SK-N-SH treated with all-trans-retinoic acid at 6 μM for 48 hours (cell line): Measurements from ENCODE around the gene PER1.

Experiments used
- ATAC-seq: fragments of 200-7000 bp; cut with Tn5 transposase; 3 replicates; pipeline ENCODE4 v1.9.1; 2020; ENCODE audit warnings: mild to moderate bottlenecking, moderate library complexity
- ARNTL ChIP-seq: fragments of 450-650 bp; formaldehyde crosslinking; IDR thresholded peaks from 2 replicates; pipeline ENCODE4 v1.5.0; 2020; ENCODE audit warnings: low read depth, mild to moderate bottlenecking, moderate library complexity, borderline replicate concordance
- BACH2 ChIP-seq: fragments of 250-450 bp; sonication (Bioruptor Pico); IDR thresholded peaks from 2 replicates; pipeline ENCODE4 v1.9.0; 2021; ENCODE audit warnings: mild to moderate bottlenecking, borderline replicate concordance
- CREB5 ChIP-seq: fragments of 250-450 bp; sonication (Bioruptor Pico); IDR thresholded peaks from 2 replicates; pipeline ENCODE4 v1.5.1; 2020; ENCODE audit warnings: low read depth, mild to moderate bottlenecking, moderate library complexity
- CSRNP3 ChIP-seq: fragments of 250-450 bp; sonication (Bioruptor Pico); IDR thresholded peaks from 2 replicates; pipeline ENCODE4 v1.5.1; 2021; ENCODE audit warnings: mild to moderate bottlenecking, moderate library complexity
- GLIS3 ChIP-seq: fragments of 250-450 bp; sonication (Bioruptor Pico); IDR thresholded peaks from 2 replicates; pipeline ENCODE4 v1.5.0; 2020; ENCODE audit warnings: mild to moderate bottlenecking, moderate library complexity
- ISL1 ChIP-seq: fragments of 250-450 bp; sonication (Bioruptor Pico); IDR thresholded peaks from 2 replicates; pipeline ENCODE4 v2.1.2; 2022; ENCODE audit warnings: mild to moderate bottlenecking, moderate library complexity
- PATZ1 ChIP-seq: fragments of 250-450 bp; sonication (Bioruptor Pico); IDR thresholded peaks from 2 replicates; pipeline ENCODE4 v1.8.0; 2020; ENCODE audit warnings: mild to moderate bottlenecking, moderate library complexity, borderline replicate concordance
- PPARA ChIP-seq: fragments of 250-450 bp; sonication (Bioruptor Pico); IDR thresholded peaks from 2 replicates; pipeline ENCODE4 v1.5.0; 2020; ENCODE audit warnings: mild to moderate bottlenecking, borderline replicate concordance
- RARB ChIP-seq: fragments of 250-450 bp; sonication (Bioruptor Pico); IDR thresholded peaks from 2 replicates; pipeline ENCODE4 v1.8.0; 2021; ENCODE audit warnings: mild to moderate bottlenecking, moderate library complexity
- SNAI2 ChIP-seq: fragments of 250-450 bp; sonication (Bioruptor Pico); IDR thresholded peaks from 2 replicates; pipeline ENCODE4 v1.5.0; 2020; ENCODE audit warnings: mild to moderate bottlenecking, moderate library complexity
- TCF4 ChIP-seq: fragments of 250-450 bp; sonication (Bioruptor Pico); IDR thresholded peaks from 2 replicates; pipeline ENCODE4 v1.8.0; 2021; ENCODE audit warnings: mild to moderate bottlenecking, moderate library complexity, borderline replicate concordance
- TOX ChIP-seq: fragments of 250-450 bp; sonication (Bioruptor Pico); IDR thresholded peaks from 2 replicates; pipeline ENCODE4 v1.8.0; 2021; ENCODE audit warnings: mild to moderate bottlenecking, moderate library complexity, borderline replicate concordance
- TSHZ2 ChIP-seq: fragments of 250-450 bp; sonication (Bioruptor Pico); IDR thresholded peaks from 2 replicates; pipeline ENCODE4 v1.5.0; 2020; ENCODE audit warnings: mild to moderate bottlenecking, moderate library complexity
- ZC3H10 ChIP-seq: fragments of 250-450 bp; sonication (Bioruptor Pico); IDR thresholded peaks from 2 replicates; pipeline ENCODE4 v1.5.1; 2021; ENCODE audit warnings: mild to moderate bottlenecking, moderate library complexity
- ZFP3 ChIP-seq: fragments of 250-450 bp; sonication (Bioruptor Pico); IDR thresholded peaks from 2 replicates; pipeline ENCODE4 v1.5.0; 2020; ENCODE audit warnings: mild to moderate bottlenecking, moderate library complexity
- ZFP30 ChIP-seq: fragments of 450-650 bp; formaldehyde crosslinking; IDR thresholded peaks from 2 replicates; pipeline ENCODE4 v1.5.0; 2022; ENCODE audit warnings: mild to moderate bottlenecking, moderate library complexity
- ZNF565 ChIP-seq: fragments of 450-650 bp; formaldehyde crosslinking; conservative IDR thresholded peaks from 2 replicates; pipeline ENCODE4 v1.5.0; 2020; ENCODE audit warnings: low read depth, mild to moderate bottlenecking, moderate library complexity
- ZNF70 ChIP-seq: fragments of 450-650 bp; formaldehyde crosslinking; IDR thresholded peaks from 2 replicates; pipeline ENCODE4 v1.5.0; 2020; ENCODE audit warnings: mild to moderate bottlenecking, moderate library complexity
- ZNF8 ChIP-seq: fragments of 450-650 bp; formaldehyde crosslinking; IDR thresholded peaks from 2 replicates; pipeline ENCODE4 v1.5.0; 2020; ENCODE audit warnings: mild to moderate bottlenecking, moderate library complexity

PER1 gene

GRCh38 chr17:8144401-8145231 lies 7.6 kb downstream of the PER1 start:
- ATAC-seq, result no peak; the same call in 2 of the 3 replicates

GRCh38 chr17:8143581-8144400 lies 8.4 kb downstream of the PER1 start:
- no peak for ATAC-seq
- TF ChIP-seq CSRNP3 (CRISPR knock-in tag), result no peak
- no peak for TF ChIP-seq ZC3H10 (CRISPR knock-in tag)
- no peak for TF ChIP-seq PATZ1 (CRISPR knock-in tag)
- no peak for TF ChIP-seq TOX (CRISPR knock-in tag)
- TF ChIP-seq ISL1 (CRISPR knock-in tag), result no peak
- TF ChIP-seq CREB5 (CRISPR knock-in tag), result no peak
- TF ChIP-seq TCF4 (CRISPR knock-in tag), result no peak
- no peak for TF ChIP-seq ZFP30 (CRISPR knock-in tag)
- no peak for TF ChIP-seq PPARA
- no peak for TF ChIP-seq RARB (CRISPR knock-in tag)

More at GRCh38 chr17:8144401-8145231, 7.6 kb downstream of the PER1 start:
- TF ChIP-seq TCF4 (CRISPR knock-in tag) (no peak), SNAI2 (CRISPR knock-in tag) (no peak)
- TF ChIP-seq, all 23 proteins: peak for 0

GRCh38 chr17:8142887-8143580 lies 9.2 kb downstream of the PER1 start:
- no peak for TF ChIP-seq ZNF565
- no peak for TF ChIP-seq GLIS3
- no peak for TF ChIP-seq ZC3H10 (CRISPR knock-in tag)
- no peak for TF ChIP-seq CREB5 (CRISPR knock-in tag)
- ATAC-seq, result no peak

- ATAC-seq, result no peak
- TF ChIP-seq ZNF70 (CRISPR knock-in tag), result no peak
- no peak for TF ChIP-seq ZNF8
- TF ChIP-seq SNAI2 (CRISPR knock-in tag), result no peak
- TF ChIP-seq PATZ1 (CRISPR knock-in tag), result no peak
- no peak for TF ChIP-seq CSRNP3 (CRISPR knock-in tag)
- TF ChIP-seq BACH2, result no peak
- TF ChIP-seq ARNTL (CRISPR knock-in tag), result no peak
- TF ChIP-seq ZFP3 (CRISPR knock-in tag), result no peak
- no peak for TF ChIP-seq TOX (CRISPR knock-in tag)
- no peak for TF ChIP-seq ISL1 (CRISPR knock-in tag)
- TF ChIP-seq TSHZ2, result no peak
- TF ChIP-seq PPARA, result no peak
Observed at GRCh38 chr17:8142158-8142886, 9.9 kb downstream of the PER1 start.
